A172 (cell line): Measurements from ENCODE around the gene MEIS1. TPM values are rescaled to one million over a fixed set of nuclear protein-coding genes. Genes with fewer than 3 reads are reported as not detected.

Experiments
- DNase-seq: peaks from one replicate; pipeline ENCODE4 v3.0.0-alpha.2; 2015; ENCODE audit warnings: low spot score
- total RNA-seq: library from RNA; depleted of rRNA; stranded (reverse); fragments of >200 nt; shearing (Covaris generic); gene quantifications from 2 replicates; pipeline ENCODE4 v1.2.3, GENCODE V29; 2014

MEIS1 gene
- total RNA-seq, 1 experiment from 2014 or later = 30.1 TPM

- DNase-seq = no peak
These were observed 99.5 kb downstream of the MEIS1 start for GRCh38 chr2:66534461-66534860.

GRCh38 chr2:66535574-66536289, 100.8 kb downstream of the MEIS1 start:
- no peak for DNase-seq

GRCh38 chr2:66536290-66536673, 101.4 kb downstream of the MEIS1 start:
- DNase-seq = no peak

DNA sequence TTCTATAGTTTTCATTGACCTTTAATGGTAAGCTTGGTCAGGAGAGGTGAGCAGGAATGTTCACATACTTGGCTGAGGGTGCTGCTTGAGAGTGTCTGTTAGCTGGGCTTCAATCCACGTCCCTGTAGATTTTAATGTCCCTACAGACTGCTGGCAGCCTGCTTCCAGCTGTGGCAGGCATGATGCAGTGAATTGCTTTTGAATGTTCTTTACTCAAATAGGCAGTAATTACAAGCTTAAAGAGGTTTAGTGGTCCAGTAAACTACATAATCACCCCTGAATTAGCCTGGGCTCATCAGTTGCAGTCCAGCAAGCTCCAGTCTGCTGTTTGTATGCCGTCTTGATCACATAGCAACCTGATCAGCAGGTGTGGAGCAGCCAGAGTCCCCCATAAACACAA, 102.1 kb downstream of the MEIS1 start:
- no peak for DNase-seq

GRCh38 chr2:66538291-66538690, 103.4 kb downstream of the MEIS1 start:
- no peak for DNase-seq

- peak; percentile 8 for DNase-seq
These were observed 104.5 kb downstream of the MEIS1 start for GRCh38 chr2:66539452-66539851.

- DNase-seq = no peak
These were observed 106.7 kb downstream of the MEIS1 start for GRCh38 chr2:66541646-66542045.

GRCh38 chr2:66543257-66543767, 108.4 kb downstream of the MEIS1 start:
- DNase-seq = no peak

DNA sequence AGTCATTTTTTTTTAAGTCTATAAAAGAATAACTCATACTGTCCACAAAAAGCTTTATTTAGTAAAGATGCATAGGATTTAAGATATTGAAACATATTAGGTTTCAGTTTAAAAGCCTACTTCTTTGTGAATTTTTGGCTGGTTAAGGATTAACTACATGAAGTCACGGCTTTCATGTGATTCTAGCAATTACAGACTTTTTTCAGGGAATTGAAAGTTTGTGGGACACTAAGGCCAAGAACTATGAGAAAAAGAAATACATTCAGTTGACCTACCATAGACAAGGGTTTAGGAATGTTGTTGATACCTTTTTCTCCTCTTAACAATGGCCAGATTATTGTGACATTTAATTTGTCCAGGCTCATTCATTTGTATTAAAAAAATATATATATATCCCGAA, 109.3 kb downstream of the MEIS1 start:
- DNase-seq = no peak

DNA sequence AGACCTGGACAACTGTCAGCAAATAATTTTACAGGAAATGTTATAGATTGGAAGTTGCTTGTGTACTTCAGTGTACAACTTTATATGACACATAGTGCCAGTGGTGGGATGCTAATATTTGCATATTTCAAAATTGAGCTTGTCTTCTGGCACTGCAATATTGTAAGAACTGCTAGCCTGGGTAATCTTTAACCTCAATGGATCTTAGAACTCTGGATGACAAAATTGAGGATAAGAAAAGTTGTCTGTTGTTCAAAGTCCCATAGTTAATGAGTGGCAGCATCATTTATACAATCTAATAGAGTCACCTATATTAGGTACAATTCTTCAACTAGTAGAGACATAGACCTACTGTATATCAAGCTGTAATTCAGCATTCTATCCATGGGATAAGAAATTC, 110.3 kb downstream of the MEIS1 start:
- no peak for DNase-seq

DNA sequence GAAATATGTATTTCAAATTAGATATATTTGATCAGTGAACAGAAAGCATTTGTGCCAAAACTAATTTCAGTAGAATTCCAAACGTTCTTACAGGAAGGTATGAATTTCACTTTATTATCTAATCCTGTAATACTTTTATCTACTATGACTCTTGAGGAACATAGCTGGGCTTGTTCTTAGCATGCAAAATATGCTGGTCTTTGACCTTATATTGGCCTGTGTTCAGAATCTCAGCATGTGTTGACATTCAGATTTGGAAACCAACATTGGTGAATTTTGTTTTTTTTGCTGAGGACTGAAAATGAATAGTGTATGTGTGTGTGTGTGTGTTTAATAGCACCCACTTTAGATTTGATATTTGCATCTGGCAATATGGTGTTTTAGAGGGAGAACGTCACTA, 112.2 kb downstream of the MEIS1 start:
- no peak for DNase-seq

DNA sequence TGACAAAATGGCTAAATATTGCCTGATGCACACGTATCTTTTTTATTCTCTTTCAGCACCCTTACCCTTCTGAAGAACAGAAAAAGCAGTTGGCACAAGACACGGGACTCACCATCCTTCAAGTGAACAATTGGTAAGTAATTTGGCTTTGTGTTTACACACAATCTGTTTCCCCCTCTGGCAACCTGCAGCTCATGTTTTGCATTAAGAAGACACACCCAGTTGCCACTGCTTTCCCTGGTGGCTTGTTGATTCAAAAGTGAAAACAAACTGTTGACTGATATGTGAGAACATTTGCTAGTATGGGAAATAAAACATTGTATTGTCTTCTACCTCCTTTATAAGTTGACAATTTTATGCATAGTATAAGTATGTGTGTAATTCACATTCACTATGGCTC, 113.0 kb downstream of the MEIS1 start:
- no peak for DNase-seq

DNA sequence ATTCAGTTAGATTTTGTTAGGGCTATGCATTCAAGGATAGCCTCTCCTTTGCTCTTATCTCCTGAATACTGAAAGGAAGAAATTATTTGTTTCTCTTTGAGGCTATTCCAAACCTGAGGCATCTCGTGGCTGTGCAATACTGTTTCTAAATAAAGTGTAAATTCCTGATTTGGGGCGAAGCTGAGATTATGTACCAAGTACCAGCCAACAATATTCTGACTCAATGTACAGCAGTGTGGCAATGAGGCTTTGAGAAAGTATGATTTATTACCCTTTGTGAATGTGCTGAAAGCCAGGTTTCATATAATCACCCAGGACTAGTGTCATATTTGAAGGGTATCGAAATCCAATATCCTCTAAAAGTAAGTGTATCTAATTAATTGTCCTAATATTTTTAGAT, 113.5 kb downstream of the MEIS1 start:
- no peak for DNase-seq

DNA sequence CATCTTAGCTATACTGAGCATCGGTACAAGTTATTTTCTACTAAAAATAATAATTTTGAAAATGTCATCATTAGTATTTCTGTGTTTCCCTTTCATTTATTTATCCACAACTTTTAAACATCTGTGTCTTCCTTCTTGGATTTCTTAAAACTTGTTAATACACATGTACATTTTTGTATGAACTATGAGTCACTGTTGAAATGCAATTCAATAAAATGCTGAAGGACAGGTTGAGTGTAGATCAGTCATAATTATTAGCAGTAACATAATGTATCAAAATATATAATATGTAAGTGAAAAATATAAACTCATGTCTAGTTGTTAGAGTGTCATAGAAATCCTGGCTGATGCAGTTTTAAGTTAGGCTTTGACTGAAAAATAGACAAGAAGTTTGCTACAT, 115.9 kb downstream of the MEIS1 start:
- DNase-seq = no peak

DNA sequence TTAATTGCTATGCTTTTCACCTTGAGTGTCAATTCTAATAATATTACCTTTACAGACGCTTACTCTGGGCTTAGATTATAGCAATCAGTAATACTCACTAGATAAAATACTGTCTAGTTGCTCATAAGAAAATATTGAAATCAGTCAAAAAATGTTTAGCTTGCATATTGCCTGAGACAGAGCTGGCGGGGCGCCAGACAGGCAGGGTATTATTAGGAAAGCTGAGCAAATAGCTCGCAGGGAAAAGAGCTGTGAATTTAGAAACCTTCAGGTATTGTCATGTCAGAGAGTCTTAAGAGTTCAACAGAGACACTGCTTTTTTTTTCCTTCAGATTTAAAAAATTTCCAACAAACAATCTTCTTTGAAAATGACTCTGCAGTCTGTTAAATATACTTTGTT, 118.4 kb downstream of the MEIS1 start:
- no peak for DNase-seq

DNA sequence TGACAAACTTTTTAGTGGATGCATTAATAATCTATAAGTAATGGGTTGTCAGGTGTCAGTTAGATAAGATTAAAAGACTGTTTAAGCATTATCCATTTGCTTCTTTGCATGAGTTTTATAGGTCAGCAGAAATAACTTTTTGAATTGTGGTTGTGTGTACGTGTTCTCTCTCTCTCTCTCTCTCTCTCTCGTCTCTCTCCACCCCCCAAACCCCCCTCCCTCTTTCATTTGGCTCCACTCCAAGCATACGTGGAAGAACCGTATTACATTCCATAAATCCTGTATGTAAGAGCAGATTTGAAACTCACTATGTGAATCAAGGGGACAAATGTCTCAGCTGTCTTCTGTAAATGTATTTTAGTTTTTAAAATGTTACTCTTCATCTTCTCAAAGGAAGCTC, 120.2 kb downstream of the MEIS1 start:
- no peak for DNase-seq

GRCh38 chr2:66555501-66556324, 120.8 kb downstream of the MEIS1 start:
- no peak for DNase-seq

- no peak for DNase-seq
These were observed 124.7 kb downstream of the MEIS1 start for GRCh38 chr2:66559672-66560071.

- no peak for DNase-seq
These were observed 125.8 kb downstream of the MEIS1 start for GRCh38 chr2:66560683-66561082.

DNA sequence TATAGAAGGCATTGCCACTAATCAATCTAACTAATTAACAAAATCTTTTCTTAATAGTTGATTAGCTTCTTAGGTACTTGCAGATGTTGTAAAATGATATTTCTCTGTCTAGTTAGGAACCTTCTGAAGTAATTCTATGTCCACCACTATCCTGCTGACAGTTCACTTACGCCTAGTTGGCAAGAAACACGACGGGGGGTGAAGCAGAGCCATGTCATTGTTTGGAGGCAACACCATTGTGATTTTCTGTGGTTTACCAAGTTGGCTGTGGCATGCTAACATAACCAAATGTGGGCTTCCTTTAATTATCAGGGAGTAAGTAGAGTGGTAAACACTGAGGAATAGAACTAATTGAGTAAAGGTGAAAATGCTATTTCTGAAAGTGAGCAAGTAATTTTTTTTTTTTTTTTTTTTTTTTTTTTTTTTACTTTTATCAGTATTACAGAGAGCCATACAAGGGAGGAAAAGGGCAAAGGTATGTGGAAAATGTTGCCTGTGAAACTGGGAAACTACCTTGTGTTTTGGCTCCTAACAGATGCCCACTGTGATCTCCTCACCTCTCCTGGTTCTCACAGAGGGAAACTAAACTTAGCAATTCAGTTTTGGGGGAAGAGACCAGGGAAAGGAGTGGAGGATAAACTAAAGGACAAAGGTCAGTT, 126.8 kb downstream of the MEIS1 start:
- DNase-seq = peak; percentile 31

GRCh38 chr2:66562304-66562685, 127.4 kb downstream of the MEIS1 start:
- DNase-seq = no peak

DNA sequence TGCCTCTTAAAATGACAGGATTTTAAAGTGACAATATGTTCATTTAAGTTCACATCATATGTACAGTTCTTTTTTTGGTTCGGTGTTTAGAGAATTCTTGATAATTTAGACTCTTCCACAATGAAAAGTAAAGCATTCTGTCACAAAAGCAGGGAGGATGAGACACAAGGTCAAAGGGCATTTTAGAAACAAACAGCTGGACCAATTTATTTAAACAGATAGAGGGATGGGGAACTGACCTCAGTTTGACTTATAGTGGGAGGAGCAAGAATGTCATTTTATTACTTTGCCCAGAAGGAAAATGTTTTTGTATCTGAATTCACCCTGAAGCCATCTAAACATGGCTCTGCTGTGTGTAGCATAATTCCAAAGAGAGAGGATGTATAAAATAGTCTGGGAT, 128.5 kb downstream of the MEIS1 start:
- no peak for DNase-seq

DNA sequence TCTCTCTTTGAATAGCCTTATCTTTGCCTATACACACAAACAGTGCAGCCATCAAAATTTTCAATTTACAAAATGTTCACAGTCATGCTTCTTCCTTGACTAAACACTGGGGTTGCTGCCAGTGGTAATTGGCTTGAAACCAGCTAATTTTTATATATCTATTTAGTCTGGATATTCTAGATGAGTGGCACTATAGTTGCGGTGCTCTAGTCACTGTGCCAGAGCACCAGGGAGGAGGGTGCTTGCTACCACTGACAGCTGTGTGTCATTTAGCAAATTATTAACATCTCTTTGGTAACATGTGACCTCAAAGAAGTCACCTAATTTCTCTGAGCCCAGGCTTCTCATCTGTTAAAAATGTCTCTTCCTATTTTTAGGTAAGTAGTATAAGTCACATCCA, 130.4 kb downstream of the MEIS1 start:
- DNase-seq = no peak
